ENCODE data around the gene SMYD3. TPM values are rescaled to one million over a fixed set of nuclear protein-coding genes. Genes with fewer than 3 reads are reported as not detected.

The SMYD3 gene
- total RNA-seq, 1 donor from 2014 or later, result 34.9 TPM

DNA sequence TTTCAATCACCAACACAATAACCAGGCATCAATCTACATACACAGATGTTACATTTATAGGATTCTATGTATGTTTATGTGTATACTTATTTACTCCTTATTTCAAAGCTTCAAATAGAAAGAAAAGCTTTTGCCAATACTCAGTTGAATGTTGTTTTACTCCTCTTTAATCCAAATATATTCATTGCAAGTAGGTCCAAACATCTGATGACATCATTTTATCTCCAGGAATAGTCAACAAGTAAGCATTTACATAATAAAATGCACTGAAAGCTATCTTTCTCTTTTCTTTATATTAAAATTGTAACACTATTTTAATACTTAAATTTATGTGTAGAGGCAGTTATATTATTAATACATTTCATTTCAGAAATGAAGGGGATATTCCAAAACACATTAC, 380.5 kb downstream of the SMYD3 start:
- TF ChIP-seq, protein P1, sequence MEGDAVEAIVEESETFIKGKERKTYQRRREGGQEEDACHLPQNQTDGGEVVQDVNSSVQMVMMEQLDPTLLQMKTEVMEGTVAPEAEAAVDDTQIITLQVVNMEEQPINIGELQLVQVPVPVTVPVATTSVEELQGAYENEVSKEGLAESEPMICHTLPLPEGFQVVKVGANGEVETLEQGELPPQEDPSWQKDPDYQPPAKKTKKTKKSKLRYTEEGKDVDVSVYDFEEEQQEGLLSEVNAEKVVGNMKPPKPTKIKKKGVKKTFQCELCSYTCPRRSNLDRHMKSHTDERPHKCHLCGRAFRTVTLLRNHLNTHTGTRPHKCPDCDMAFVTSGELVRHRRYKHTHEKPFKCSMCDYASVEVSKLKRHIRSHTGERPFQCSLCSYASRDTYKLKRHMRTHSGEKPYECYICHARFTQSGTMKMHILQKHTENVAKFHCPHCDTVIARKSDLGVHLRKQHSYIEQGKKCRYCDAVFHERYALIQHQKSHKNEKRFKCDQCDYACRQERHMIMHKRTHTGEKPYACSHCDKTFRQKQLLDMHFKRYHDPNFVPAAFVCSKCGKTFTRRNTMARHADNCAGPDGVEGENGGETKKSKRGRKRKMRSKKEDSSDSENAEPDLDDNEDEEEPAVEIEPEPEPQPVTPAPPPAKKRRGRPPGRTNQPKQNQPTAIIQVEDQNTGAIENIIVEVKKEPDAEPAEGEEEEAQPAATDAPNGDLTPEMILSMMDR (IDR thresholded peaks at IDR 0.05; ENCODE audit: unreplicated experiment), result no peak
- Mint-ChIP-seq H3K27me3 (ENCODE audit: low read depth) (no peaks in the 10 kb centered on the region), H3K36me3 (no peaks in the 10 kb centered on the region), H3K4me3 (no peak overlapping the region), H3K27ac (no peak overlapping the region), H3K4me1 (no peaks in the 10 kb centered on the region), H3K9me3 (no peaks in the 10 kb centered on the region)
- no peak for DNase-seq (ENCODE audit: low spot score in 2 of 2, unreplicated experiment in 2 of 2)

DNA sequence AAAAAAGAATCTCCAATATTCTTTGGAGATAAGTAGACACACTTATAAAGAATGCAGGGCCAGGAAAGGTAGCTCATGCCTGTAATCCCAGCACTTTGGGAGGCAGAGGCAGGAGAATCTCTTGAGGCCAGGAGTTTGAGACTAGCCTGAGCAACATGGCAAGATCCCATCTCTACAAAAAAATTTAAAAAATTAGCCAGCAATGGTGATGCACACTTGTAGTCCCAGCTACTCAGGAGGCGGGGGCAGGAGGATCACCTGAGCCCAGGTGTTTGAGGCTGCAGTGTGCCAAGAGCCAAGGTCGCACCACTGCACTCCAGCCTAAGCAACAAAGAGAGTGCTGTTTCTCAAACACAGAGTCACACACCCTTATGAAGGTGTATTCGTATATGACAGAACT, 385.0 kb downstream of the SMYD3 start:
- TF ChIP-seq, protein P1 (IDR thresholded peaks at IDR 0.05; ENCODE audit: unreplicated experiment), result no peak
- no peak overlapping the region for H3K4me3 Mint-ChIP-seq
- peaks cover 15% of the 10 kb centered on the region for H3K4me1 Mint-ChIP-seq
- H3K9me3 Mint-ChIP-seq, result peaks cover 4% of the 10 kb centered on the region
- DNase-seq (ENCODE audit: low spot score in 2 of 2, unreplicated experiment in 2 of 2), result no peak
- H3K27ac Mint-ChIP-seq, result no peak overlapping the region
- no peaks in the 10 kb centered on the region for H3K36me3 Mint-ChIP-seq
- H3K27me3 Mint-ChIP-seq (ENCODE audit: low read depth), result no peaks in the 10 kb centered on the region

DNA sequence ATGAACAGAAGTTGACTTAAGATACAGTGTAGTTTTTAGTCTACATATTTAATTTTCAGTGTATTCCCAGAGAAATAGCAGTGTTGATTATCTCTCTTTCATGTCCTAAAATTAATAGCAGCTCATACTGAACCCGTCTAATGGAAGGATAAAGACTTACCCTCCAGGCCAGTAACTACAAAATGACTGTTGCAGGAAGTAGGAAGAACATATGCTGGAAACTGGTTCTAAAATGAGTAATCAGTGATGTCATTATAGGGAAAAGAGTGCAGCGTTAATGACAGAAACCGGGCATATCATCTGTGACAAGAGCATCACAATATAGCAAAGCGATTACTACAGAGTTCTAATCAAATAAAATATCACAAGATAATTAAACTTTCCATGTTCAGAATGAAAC, 385.5 kb downstream of the SMYD3 start:
- H3K27me3 Mint-ChIP-seq (ENCODE audit: low read depth), result no peaks in the 10 kb centered on the region
- H3K9me3 Mint-ChIP-seq, result peaks cover 4% of the 10 kb centered on the region
- H3K27ac Mint-ChIP-seq, result no peak overlapping the region
- no peak overlapping the region for H3K4me3 Mint-ChIP-seq
- peaks cover 19% of the 10 kb centered on the region for H3K4me1 Mint-ChIP-seq
- TF ChIP-seq, protein P1 (IDR thresholded peaks at IDR 0.05; ENCODE audit: unreplicated experiment), result no peak
- no peak for DNase-seq (ENCODE audit: low spot score in 2 of 2, unreplicated experiment in 2 of 2)
- no peaks in the 10 kb centered on the region for H3K36me3 Mint-ChIP-seq

DNA sequence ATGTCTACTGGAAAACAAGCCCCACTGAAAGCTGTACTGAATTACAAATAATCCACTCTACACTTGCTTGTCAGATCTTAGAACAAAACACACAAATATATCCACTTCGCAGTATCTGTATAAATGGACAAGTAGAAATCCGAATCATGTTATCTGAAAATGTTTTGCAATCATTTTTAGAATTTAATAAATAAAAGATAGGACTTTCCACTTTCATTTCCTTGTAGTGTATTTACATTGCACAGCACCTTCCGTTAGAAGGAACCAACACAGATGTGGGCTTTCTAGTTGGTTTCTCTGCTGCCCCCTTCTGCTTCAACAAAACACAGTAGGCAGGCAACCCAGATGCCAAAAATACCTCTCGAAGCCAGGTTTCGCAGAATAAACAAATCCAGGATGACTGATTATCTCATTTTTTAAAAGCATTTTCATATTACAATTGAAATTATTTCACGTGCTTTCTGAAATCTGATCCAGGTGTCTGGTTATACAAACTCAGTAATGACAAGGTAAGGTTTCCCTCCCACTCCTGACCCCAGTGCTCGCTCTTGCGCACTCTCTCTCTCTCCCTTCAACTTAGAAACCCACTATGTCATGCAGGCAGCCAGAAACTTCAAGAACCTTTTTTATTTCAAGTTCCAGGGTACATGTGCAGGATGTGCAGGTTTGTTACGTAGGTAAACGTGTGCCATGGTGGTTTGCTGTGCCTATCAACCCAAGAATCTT, 389.9 kb downstream of the SMYD3 start:
- TF ChIP-seq, protein P1 (IDR thresholded peaks at IDR 0.05; ENCODE audit: unreplicated experiment), result no peak
- no peak overlapping the region for H3K4me3 Mint-ChIP-seq
- H3K27me3 Mint-ChIP-seq (ENCODE audit: low read depth), result no peaks in the 10 kb centered on the region
- H3K36me3 Mint-ChIP-seq, result no peaks in the 10 kb centered on the region
- H3K9me3 Mint-ChIP-seq, result peaks cover 4% of the 10 kb centered on the region
- peak overlapping the region; percentile 7 for H3K27ac Mint-ChIP-seq
- DNase-seq (ENCODE audit: low spot score in 2 of 2, unreplicated experiment in 2 of 2), result no peak
- peaks cover 25% of the 10 kb centered on the region for H3K4me1 Mint-ChIP-seq

DNA sequence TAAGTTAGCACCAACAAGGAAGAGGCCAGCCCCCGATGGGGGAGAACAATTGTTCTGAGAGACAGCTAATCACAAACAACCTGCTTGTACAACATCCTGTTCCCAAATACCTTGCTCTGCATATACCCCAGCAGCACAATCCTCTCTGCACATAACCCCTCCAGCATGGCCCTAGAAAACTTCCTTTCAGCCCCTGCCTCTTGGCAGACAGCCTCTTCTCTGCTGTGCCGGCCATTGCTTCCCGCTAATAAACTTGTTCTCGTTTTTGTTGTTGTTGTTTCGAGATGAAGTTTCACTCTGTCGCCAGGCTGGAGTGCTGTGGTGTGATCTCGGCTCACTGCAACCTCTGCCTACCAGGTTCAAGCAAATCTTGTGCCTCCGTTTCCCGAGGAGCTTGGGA, 392.7 kb downstream of the SMYD3 start:
- no peaks in the 10 kb centered on the region for H3K9me3 Mint-ChIP-seq
- H3K4me3 Mint-ChIP-seq, result no peak overlapping the region

More for the DNA sequence above, 392.7 kb downstream of the SMYD3 start:
- Mint-ChIP-seq H3K27me3 (ENCODE audit: low read depth) (no peaks in the 10 kb centered on the region), H3K27ac (no peak overlapping the region), H3K4me1 (peaks cover 23% of the 10 kb centered on the region), H3K36me3 (no peaks in the 10 kb centered on the region)
- TF ChIP-seq, protein P1 (IDR thresholded peaks at IDR 0.05; ENCODE audit: unreplicated experiment), result no peak
- no peak for DNase-seq (ENCODE audit: low spot score in 2 of 2, unreplicated experiment in 2 of 2)

Measured in mesothelial cell of epicardium (in vitro differentiated cells).